ENCODE data around the gene SERPINA1.

- no peak for TF ChIP-seq CTCF (conservative IDR thresholded peaks at IDR 0.05)
- TF ChIP-seq ZFX (IDR thresholded peaks at IDR 0.05), result no peak
Observed at GRCh38 chr14:94374116-94374515, 14.3 kb downstream of the SERPINA1 start.

Data from C4-2B (cell line).